Stimulated activated CD4-positive, alpha-beta T cell treated with anti-CD3 and anti-CD28 coated beads, Interleukin-12 subunit alpha, Interleukin-12 subunit beta, amount 100 ng/mL, for 48 hours (primary cell): ENCODE results near the gene SUSD5.

ENCODE experiments used
- DNase-seq, 3 donors: peaks; one replicate each; pipeline ENCODE4 v3.0.0-alpha.2; 2020; ENCODE audit warnings: low read depth in 2 of 3, low spot score in 1 of 3

Gene SUSD5

GRCh38 chr3:33218446-33219174 lies at the start of gene SUSD5:
TSS of gene SUSD5 (minus strand) at chr3:33218810. CDS start at chr3:33218797, 13 bp downstream.
- no peak for DNase-seq

GRCh38 chr3:33260104-33260503 lies 41.5 kb upstream of the SUSD5 start:
- DNase-seq: no peak

- no peak for DNase-seq
Measured at GRCh38 chr3:33256249-33256648, 37.6 kb upstream of the SUSD5 start.

GRCh38 chr3:33250712-33251111 lies 32.1 kb upstream of the SUSD5 start:
- DNase-seq: no peak

GRCh38 chr3:33246786-33247185 lies 28.2 kb upstream of the SUSD5 start:
- no peak for DNase-seq

GRCh38 chr3:33240261-33240660 lies 21.7 kb upstream of the SUSD5 start:
- DNase-seq: no peak

- no peak for DNase-seq
Measured at GRCh38 chr3:33238923-33239322, 20.3 kb upstream of the SUSD5 start.

- DNase-seq: no peak
Measured at GRCh38 chr3:33237439-33237838, 18.8 kb upstream of the SUSD5 start.

GRCh38 chr3:33236005-33236404 lies 17.4 kb upstream of the SUSD5 start:
- no peak for DNase-seq

- DNase-seq: no peak
Measured at GRCh38 chr3:33233884-33234283, 15.3 kb upstream of the SUSD5 start.

- DNase-seq: no peak
Measured at GRCh38 chr3:33231756-33232465, 13.3 kb upstream of the SUSD5 start.

GRCh38 chr3:33229947-33230346 lies 11.3 kb upstream of the SUSD5 start:
- no peak for DNase-seq

- DNase-seq: no peak
Measured at GRCh38 chr3:33229066-33229465, 10.5 kb upstream of the SUSD5 start.

GRCh38 chr3:33221241-33221640 lies 2.6 kb upstream of the SUSD5 start:
- DNase-seq: no peak

- no peak for DNase-seq
Measured at GRCh38 chr3:33219175-33219487, 521 bp upstream of the SUSD5 start.

GRCh38 chr3:33217866-33218445 lies 654 bp downstream of the SUSD5 start:
- DNase-seq: no peak

GRCh38 chr3:33215739-33216138 lies 2.9 kb downstream of the SUSD5 start:
- DNase-seq: no peak

GRCh38 chr3:33212406-33212805 lies 6.2 kb downstream of the SUSD5 start:
- DNase-seq: no peak

- no peak for DNase-seq
Measured at GRCh38 chr3:33211444-33211843, 7.2 kb downstream of the SUSD5 start.

- DNase-seq: no peak
Measured at GRCh38 chr3:33209357-33209756, 9.3 kb downstream of the SUSD5 start.

- no peak for DNase-seq
Measured at GRCh38 chr3:33202711-33203457, 15.7 kb downstream of the SUSD5 start.

GRCh38 chr3:33201195-33201594 lies 17.4 kb downstream of the SUSD5 start:
- no peak for DNase-seq
